NOMO-1 (cell line): ENCODE measurements around the gene NXT1.
"Not testable (repeated sequence)": the region's sequence is repeated elsewhere in the genome, so short reads cannot be mapped to it uniquely, and the experiment has no call there.

Source experiments
- DNase-seq, 2 experiments: peaks; one replicate each; lab custom pipeline; 2025; ENCODE audit not compliant: unreplicated experiment in 2 of 2; lab: John Stamatoyannopoulos, UW

NXT1 gene

DNA sequence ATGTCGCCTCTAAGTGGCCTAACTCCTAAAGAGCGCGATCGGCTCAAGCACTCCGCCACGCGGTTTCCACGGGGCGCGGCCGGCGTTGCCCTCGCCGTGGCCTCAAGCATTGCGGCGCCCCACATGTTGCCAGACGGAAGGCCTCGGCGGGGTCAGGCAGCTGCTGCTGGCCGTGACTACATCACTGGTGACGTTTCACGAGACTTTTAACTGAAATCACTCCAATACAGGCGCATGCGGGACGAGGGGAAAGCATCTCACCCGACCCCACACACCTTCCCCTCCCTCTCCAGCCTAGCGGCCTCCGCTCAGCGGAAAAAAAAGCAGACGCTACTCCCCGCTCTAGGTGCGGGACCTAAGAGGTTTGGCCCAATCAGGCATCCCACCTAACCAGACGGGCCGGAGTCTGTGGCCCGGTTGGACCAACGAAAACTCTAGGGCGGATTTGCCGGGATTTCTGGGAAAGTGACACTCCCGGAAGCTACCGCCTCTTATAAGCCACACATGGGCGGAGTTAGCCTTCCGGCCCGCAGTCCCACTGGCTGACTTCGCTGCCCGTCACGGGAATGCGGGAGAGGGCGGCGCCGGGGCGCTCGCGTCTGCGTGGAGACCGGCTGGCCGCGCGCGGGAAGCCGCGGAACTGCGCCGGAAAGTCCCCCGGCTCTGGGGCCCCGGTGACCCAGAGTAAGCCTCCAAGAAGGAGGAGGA is at the start of gene NXT1:
NXT1 (plus strand) TSS at position 596 of the 708 bp plus-strand sequence. CDS start 3,251 bp downstream, outside the sequence.
- peak; percentile 90 to 91 for DNase-seq

DNA sequence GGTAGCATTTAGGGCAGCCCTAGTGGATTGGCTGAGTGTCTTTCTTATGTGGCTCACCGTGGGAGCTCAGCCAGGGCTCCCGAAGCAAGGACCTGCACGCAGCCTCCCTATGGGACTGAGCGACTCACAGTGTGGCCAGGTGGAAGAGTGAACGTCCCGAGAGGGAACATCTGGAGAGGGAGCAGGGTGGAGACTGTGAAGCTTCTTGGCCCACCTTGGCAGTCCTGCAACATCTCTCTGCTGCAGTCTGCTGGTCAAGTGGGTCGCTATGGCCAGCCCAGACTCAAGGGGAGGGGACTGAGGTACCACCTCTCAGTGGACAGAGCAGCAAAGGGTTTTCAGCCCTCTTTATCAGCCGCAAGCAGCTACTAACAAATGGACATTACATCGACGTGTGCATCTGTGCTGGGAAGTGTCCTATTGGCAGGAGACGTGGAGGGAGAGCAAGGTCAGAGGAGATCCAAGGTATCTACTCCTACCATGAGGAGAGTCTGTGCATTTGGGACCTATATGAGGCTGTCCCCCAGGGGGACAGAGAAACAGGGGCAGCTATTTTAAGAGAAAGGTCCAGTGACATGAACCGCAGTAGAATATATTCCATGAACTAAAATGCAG is 49.0 kb upstream of the NXT1 start:
- DNase-seq, result no peak

DNA sequence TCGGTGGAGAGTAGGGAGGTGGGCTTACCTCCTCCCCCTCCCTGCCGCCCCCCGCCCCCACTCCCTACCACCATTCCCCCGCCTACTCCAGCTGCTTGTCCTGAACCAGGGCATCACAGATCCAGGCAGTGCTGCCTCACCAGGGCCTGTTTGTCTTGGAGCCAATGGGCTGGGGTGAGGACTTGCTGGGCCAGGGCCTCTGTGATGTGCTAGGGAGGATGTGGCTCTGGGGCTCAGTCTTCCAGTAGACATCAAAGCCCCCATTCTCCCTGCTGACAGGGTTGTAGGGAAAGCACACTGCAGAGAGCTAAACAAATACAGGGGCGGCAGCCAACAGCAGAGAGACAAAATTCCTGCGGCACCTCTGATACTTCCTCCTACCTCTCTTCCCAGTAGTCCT is 48.2 kb upstream of the NXT1 start:
- DNase-seq, result no peak

DNA sequence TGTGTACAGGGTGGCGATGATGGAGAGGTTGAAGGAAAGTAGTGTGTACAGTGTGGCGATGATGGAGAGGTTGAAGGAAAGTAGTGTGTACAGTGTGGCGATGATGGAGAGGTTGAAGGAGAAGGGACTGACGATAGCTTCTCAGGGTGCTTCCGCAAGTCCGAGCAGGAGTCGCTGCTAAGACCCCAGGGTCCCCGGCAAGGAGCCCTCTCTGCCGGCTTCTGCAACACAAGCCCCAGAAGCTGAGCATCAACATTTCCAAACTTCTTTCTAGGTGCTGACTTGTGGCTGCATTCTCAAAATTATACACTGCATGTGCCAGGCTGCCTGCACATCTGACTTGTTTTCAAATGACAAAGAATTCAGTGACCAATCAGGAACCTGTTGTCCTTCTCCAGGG is 47.8 kb upstream of the NXT1 start:
- no peak for DNase-seq

DNA sequence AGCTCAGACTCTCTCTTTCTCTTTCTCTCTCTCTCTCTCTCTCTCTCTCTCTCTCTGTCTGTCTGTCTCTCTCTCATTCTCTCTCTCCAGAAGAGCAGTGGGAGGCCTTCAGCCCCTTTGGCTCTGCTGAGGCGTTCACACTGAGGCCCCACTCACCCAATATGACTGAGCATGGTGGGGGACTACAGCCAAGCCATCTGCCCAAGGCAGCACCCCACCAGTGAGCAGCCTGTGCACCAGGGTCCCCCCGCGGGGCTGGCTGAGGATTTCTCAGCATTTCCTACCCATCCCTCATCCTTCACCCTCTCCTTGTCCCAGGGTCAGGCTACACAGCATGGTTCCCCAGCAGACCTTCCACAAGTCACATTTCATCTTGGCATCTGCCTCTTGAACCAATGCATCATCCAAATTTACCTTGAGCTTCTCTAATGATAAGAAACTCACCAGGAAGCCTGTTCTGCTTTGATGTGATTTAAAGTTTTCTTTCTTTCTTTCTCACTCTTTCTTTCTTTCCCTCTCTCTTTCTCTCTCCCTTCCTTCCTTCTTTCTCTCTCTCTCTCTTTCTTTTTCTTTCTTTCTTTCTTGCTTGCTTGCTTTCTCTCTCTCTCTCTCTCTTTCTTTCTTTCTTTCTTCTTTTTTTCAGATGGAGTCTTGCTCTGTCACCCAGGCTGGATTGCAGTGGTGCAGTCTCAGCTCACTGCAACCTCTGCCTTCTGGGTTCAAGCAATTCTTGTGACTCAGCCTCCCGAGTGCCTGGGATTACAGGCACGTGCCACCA is 47.1 kb upstream of the NXT1 start:
- no peak for DNase-seq

DNA sequence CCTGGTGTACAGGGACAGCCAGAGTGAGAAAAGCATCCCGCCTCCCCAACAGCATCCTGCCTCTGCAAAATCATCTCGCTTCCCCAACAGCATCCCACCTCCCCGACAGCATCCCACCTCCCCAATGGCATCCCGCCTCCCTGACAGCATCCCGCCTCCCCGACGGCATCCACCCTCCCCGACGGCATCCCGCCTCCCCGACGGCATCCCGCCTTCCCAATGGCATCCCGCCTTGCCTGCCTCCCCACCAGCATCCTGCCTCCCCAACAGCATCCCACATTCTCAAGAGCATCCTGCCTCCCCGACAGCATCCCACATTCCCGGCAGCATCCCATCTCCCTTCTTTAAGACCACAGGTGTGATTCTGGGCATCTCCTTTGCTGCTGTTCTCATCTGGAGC is 46.0 kb upstream of the NXT1 start:
- DNase-seq, result no peak

DNA sequence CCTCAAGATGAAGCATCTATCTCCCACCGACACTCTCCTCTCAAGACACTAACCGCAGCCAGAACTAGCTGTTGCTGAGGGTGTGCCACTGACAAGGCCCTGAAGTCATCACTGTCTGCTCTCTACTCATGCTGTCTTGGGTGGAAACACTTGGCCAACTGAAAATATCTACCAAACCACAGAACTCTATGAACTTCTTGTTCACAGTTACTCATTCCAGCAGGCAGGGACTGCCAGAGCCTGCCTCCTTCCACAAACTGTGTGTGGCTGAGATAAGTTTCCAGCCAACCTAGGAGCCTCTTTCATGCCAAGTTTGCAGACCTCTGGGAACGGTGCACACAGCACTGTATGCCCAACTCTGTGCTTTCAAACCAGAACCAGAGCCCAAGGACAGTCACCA is 45.5 kb upstream of the NXT1 start:
- no peak for DNase-seq

DNA sequence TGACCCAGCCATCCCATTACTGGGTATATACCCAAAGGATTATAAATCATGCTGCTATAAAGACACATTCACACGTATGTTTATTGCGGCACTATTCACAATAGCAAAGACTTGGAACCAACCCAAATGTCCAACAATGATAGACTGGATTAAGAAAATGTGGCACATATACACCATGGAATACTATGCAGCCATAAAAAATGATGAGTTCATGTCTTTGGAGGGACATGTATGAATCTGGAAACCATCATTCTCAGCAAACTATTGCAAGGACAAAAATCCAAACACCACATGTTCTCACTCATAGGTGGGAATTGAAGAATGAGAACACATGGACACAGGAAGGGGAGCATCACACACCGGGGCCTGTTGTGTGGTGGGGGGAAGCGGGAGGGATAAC is 43.2 kb upstream of the NXT1 start:
- not testable (repeated sequence) for DNase-seq

DNA sequence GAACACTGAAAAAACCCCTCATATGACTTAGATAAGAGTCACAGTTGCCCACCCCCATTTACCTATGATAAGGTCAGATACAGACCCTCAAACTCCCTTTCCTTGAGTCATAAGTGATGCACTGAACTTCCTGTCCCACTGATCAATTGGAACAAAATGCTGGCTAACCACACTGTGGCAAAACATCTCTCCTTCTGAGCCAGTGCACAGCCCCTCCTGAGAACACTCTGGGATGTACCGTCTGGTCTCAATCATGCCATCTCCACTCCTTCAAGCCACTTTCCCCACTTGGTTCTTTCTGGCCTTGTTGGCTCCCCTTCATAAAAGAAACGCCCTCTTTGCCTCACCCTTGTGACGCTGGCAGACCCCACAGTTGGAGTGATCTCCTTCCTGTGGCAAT is 42.6 kb upstream of the NXT1 start:
- DNase-seq, result no peak

DNA sequence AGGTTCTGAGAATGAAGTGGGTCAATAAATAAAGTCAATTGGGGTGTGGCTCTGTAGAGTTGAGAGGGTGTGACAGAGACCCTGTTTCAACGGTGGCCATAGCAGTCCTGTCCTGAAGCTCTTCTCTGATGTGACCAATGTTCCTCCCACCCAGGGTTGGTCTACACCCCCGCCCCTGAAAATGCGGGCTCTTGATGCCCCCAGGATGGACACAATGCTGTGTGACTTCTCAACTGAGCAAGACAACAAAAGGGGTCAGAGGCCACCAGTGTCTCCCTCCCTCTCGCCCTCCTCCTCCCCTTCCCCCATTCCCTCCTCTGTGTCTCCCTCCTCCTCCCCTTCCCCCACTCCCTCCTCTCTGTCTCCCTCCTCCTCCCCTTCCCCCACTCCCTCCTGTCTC is 41.7 kb upstream of the NXT1 start:
- DNase-seq, result no peak

DNA sequence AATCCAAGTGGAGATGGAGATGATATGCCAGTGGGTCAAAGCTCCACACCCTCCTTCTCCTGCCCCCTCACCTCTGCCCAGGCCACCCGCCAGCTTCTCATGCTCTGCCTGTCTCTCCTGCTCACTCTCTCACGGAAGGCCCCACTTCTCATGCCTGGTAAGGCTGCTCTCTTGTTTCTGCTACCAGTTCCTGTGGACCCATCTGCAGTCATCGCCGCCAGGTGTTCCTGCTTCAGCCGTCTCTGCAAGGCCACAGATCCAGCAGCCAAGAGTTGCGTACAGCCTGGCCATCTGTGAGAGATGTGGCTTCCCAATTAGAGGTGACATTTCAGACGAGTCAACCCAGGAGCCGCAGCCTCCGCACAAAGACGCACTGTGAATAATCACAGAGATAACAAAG is 40.8 kb upstream of the NXT1 start:
- no peak for DNase-seq

DNA sequence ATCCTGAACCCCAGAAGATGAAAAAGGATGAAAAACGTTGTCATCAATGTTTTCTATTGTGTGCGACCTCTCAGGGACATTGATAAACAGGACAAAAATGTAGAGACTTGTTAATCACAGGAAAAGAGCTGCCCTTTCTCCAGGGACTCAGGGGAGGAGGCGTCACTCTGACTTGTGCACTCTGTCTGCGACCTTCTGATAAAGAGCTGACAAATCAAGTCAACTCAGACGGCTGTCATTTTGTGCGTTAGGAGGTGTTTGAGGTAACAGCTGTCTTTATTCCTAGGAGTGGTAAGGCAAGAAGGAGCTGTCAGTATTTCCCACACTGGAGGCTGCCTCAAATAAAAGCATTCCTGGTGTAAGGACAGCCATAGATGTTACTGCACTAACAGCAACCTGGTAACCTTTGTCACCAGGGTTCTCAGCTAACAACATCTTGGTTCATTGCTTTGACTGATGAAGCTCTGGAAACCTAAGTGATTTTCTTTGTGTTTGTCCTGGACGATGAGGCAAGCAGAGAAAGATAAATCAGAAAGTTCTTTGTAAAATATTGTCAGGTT is 38.6 kb upstream of the NXT1 start:
- no peak for DNase-seq

DNA sequence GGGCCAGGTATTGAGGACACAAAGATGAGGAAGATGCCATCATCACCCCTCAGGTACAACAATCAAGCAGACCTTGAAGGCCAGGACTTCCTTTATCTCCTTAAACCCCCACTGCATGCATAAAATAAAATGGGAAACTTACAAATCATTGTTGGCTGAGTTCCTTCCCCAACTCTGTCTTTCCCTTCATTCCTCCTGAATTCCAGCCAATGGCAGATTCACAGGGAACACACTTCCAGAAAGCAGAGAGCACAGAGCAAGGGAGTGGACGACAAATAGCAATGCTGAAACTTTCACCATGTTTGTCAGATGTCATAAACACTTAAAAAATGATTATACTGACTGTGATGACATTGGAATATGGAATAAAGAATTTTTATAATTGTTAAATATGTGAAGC is 37.3 kb upstream of the NXT1 start:
- no peak for DNase-seq

DNA sequence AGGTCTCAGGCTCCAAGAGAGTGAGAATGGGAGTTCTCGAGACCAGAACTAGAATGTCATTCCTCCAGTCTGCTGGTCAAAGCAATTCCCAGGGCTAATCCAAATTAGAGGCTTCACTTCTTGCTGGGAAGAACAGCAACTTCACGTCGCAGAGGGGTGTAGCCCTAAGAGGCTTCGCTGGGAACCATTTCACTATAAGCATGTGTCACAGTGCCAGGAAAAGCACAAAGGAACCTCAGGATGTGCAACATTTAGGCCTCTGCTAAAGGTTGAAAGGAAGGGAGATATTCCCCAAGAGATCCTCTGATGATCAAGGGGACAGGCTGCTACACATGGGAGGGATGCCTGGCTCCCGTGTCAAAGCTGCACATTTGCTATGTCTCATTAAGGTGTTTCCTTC is 35.9 kb upstream of the NXT1 start:
- DNase-seq, result no peak

DNA sequence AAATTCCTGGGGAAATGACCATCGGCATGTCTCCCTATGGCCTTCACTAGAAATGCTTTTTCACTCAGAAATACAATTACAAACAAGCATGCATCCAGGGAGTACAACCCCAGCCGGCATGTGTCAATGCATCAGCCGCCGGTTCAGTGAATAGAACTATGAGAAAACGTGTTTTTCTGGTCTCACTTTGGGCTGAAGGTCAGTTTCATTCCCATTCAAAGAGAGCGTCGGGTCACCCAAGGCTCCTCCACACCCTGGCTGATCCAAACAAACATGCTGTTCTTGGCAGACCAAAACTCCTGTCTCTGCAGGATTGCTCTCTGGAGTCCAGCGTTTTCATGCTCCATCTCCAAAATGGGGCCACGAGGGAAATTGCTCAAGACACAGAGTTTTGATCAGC is 35.5 kb upstream of the NXT1 start:
- no peak for DNase-seq

DNA sequence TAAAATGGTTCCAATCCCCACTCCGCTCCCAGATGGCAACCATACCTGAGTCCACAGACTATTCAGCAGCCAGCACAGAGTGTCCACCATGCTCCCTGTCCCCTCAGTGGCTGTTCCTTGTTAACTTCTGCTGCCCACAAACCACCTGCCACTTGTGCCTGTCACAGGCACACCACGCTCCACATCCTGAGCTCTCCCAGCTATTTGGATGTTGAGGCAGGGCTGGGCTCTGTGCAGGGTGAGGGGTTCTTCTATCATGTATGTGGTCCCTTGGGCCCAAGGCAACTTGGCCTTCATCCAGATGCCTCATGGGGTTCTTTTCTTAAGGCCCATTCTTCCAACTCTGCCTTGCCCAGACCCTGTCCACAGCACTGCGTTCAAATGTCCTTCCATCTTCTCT is 34.0 kb upstream of the NXT1 start:
- DNase-seq, result no peak

DNA sequence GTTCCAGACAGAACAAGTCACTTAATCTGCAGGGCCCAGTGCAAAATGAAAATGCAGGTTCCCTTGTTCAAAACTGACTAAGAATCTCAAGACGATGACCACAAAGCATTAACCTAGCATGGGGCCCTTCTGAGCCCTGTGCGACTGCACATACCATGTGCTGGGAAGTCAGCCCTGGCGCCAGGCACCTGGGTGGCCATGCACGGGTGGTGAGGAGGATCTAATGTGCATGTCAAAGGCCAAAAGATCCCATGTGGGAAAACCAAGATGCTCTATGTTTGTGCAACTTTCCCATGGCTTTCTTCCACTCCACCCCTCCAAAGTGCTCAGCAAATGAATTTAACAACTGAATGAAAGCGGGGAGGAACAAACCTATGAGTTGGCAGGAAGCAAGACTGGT is 33.5 kb upstream of the NXT1 start:
- DNase-seq, result no peak

DNA sequence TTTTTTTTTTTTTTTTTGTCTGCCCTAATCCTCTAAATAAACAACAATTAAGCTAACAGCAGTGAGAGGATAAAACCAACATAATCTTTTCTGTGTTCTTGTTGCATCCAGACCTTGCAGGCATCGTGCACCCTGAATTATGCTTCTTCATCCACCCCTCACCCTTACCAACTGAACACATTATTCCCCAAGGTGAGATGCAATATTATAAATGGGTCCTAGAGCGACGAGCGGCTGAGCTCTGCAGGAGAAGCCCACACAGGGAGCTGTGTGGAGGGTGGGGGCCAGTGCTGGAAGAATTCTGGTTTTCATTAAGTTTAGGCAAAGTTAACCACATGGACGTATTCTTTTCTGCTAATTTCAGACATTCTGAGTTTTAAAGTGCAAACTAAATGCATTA is 32.2 kb upstream of the NXT1 start:
- DNase-seq, result no peak

DNA sequence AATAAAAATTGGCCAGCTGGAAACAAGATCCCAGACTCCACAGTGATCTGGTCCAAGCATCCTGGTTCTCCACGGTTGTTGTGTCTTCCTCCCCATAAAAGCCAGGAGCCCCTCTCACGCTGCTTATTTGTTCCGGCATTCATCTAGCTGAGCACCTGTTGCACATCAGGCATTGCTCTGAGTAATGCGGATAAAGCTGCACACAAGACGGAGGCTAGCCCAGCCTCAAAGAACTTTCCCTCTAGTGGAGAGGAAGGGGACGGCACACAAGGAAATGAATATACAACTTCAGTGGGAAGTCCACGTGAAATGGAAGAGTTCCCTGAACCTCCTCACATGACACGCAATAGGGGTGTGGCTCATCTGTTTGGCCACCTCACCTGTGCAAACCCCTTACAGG is 30.3 kb upstream of the NXT1 start:
- peak in 1 of 2 experiments; percentile 3 for DNase-seq

DNA sequence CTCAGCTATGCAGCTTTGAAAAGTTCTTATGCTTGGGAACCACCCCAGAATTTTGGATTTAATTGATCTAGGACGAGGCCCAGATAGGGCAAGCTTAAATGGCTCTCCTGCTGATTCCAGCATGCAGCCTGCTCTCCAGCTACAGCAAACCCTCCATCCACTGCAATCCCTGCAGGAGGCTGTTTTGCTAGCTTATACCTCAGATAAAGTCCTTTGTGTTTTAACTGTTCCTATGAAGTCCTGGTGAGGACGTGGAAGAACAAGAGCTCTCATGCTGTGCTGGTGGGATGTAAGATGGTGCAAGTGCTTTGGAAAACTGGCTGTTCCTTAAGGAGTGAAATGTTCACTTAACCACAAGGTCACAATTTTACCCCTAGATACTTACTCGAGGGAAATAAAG is 25.5 kb upstream of the NXT1 start:
- no peak for DNase-seq

DNA sequence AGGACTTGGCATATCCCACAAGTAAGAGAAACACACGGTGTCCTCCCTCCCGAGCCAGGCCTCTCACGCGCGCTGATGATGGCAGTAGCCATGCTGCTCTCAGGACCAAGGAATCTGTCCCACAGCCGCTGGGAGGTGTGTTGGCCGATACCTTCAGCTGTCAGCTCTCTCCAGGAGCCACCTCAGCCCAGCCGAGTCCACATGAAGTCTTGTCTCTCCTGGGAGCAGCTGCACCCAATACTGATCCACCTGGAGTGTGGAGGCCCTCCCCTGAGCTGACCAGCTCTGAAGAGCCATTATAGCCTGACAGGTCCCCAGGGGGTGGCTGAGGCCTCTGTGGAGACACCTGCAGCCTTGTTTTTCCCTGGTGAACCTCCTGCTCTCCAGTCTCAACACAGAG is 23.8 kb upstream of the NXT1 start:
- DNase-seq, result no peak
